CMK (cell line): ENCODE data around the gene RAD51B.
"Not testable (repeated sequence)": the region's sequence is repeated elsewhere in the genome, so short reads cannot be mapped to it uniquely, and the experiment has no call there.

Source experiments
- DNase-seq: peaks from one replicate; pipeline ENCODE4 v3.0.0-alpha.2; 2010; ENCODE audit warnings: low read depth

The RAD51B gene

GRCh38 chr14:67984274-67984673, 164.7 kb downstream of the RAD51B start:
- no peak for DNase-seq

- no peak for DNase-seq
Observed at GRCh38 chr14:67986131-67986841, 166.7 kb downstream of the RAD51B start.

DNA sequence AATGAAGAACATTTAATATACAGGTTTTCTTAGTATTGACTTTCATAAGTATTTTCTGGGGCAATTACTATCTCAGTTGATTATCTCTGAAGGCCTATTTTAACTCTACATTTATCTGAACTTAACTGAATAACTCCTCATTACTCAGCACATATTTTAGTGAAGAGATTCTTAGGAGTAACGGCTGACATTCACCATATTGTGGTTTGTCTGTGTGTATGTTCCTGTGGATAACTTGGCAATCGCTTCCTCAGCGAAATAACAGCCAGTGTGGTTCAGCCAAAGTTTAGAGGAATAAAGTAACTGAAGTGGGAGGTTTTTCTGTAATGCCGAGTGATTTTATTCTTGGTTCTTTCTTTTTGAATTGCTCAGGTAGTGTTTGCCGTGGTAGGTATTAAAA, 168.0 kb downstream of the RAD51B start:
- peak; percentile 47 for DNase-seq

DNA sequence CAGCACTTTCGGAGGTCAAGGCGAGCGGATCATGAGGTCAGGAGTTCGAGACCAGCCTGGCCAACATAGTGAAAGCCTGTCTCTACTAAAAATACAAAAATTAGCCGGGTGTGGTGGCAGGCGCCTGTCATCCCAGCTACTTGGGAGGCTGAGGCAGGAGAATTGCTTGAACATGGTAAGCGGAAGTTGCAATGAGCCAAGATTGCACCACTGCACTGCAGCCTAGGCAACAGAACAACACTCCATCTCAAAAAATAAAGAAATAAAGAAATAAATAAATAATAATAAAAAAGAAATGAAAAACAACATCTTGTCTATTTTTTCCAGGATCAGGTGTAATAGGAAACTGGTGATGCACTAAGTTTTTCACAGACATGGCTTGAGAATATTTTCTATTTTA, 168.6 kb downstream of the RAD51B start:
- DNase-seq: not testable (repeated sequence)

GRCh38 chr14:67990576-67990975, 171.0 kb downstream of the RAD51B start:
- DNase-seq: no peak

DNA sequence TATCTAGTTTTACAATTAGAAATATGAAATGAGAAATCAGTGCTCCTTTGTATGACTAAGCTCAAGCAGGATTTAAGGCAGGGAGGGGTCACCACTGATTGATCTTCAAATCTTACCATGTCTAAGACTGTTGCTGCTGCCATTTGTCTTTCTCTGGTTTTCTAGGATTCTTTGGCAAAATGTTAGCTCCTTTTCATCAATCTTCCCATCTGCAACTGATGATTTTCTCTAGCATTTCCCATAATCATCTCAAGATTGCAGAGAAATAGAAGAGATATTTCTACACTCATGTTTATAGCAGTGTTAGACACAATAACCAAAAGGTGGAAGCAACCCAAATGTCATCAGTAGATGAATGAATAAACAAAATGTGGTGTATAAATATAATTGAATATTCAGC, 175.0 kb downstream of the RAD51B start:
- DNase-seq: no peak

GRCh38 chr14:67996235-67996634, 176.7 kb downstream of the RAD51B start:
- no peak for DNase-seq

GRCh38 chr14:67998834-67999233, 179.3 kb downstream of the RAD51B start:
- no peak for DNase-seq

- no peak for DNase-seq
Observed at GRCh38 chr14:67999290-67999689, 179.7 kb downstream of the RAD51B start.

DNA sequence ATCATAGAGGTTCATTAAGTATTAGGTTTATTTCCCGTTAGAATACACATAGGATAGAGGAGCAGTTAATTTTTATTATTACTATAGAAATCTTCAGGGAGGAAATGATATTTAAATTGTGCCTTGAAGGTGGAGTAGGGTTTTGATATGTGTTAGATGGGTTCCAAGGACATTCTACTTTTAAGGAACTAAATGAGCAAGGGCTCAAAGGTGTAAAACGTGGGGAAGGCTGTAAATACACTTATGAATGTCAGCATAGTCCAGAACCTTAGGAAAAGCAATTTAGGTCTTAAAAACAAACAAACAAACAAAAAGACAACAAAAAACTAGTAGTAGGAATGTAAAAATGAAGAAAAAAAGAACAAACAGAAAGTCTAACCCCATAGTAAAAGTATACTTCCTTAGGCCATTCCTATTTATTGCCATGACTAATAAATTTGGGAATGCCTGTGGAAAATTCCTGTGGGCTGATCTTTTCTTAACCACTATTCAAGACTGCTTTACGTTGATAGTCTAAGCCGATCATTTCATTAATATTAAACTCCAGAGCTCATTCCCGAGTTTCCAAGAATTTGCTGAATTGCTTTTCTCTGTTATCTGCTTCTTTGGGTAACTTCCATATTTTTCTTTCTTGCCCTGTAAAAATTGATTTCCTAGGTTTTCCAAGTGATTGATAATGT, 180.3 kb downstream of the RAD51B start:
- no peak for DNase-seq

DNA sequence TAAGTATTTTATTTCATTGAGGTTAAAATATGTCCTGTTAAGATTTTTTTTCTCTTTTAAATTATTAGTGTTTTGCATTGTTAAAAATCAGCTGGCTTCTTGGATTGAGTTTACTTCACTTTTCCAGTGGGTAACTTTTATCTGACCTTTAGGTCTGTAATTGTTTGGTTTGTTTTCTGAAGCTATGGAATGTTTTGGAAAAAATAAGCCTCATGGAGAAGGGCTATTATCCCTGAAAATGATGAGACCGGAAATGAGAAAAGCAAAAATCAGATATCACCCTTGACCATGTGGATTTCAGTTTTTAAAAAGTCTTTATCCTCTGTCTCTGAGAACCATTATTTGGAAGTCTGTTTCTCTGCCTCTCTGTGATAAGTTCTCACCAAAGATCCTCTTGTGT, 180.9 kb downstream of the RAD51B start:
- no peak for DNase-seq

DNA sequence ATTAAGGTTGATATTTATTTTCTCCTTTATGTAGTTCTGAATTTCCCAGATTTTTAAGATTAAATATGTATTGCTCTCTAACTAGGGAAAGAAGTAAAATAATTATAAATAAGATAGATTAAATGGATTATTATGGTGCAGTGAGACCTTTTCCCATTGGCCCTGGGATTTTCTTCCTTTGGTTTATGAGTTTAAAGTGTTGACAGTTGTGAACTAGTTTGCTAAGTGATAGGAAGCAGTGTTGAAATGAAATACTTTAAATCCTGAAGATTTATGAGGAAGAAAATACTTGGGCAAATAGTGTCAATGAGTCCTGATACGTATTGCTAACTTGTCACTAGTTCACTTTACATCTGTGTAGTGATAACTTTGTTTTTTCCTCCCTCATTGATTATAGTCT, 188.9 kb downstream of the RAD51B start:
- no peak for DNase-seq

DNA sequence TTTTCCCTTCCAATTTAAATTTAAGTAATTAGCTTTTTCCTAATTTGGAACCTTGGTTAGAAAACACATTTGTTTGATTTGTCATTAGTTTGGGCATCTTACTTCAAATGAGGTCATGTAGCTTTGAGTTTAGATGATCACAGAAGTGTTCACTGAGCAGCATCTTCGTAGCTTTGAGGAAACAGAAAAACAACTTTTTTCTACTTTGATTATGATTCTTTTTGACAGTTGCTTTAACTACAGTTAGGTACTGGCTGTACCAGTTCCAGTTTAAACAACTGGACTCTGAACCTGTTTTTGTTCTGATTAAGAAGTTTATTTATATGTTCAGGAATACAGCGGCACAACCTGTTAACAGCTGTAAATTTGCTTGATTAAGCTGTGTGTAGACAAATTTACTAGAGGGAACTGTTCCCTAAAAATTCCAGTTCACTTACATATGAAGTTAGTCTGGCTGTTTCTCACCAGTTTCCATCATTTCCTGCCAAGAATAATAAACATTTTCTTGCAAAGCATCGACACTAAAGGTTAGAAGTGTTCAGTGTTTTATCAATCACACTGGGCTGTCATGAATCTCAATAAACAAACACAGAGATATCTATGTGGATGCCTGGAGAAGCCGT, 191.9 kb downstream of the RAD51B start:
- no peak for DNase-seq

DNA sequence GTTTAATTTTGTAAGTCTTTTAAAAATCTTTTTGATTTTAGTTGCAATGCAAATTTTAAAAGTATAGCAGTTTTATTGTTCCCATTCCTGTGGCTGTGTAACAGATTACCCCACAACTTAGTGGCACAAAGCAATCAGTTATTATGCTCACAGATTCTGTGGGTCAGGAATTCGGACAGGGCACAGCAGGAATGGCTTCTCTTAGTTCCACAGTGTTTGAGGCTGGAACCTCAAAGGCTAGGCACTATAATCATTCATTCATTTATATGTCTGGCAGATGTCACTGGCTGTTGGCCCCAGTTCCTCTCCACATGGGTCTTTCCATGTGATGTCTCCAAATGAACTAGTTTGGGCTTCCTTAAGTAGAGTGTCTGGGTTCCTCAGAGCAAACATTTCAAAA, 193.3 kb downstream of the RAD51B start:
- no peak for DNase-seq

DNA sequence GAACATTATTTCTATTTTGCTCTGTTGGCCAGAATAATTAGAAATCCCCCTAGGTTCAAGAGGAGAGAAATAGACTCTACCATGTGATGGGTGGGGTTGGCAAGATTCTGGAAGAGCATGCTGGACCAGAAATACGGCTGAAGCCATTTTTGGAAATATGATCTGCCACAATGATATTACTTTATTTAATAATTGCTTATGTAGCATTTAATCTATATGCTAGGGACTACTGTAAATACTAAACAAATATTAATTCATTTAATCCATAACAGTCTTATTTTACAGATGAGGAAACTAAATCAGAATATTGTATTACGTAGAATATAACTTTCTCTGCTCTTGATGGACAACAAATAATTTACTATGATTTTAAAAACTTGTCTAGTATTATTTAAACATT, 193.7 kb downstream of the RAD51B start:
- DNase-seq: no peak

- no peak for DNase-seq
Observed at GRCh38 chr14:68014771-68015170, 195.2 kb downstream of the RAD51B start.

DNA sequence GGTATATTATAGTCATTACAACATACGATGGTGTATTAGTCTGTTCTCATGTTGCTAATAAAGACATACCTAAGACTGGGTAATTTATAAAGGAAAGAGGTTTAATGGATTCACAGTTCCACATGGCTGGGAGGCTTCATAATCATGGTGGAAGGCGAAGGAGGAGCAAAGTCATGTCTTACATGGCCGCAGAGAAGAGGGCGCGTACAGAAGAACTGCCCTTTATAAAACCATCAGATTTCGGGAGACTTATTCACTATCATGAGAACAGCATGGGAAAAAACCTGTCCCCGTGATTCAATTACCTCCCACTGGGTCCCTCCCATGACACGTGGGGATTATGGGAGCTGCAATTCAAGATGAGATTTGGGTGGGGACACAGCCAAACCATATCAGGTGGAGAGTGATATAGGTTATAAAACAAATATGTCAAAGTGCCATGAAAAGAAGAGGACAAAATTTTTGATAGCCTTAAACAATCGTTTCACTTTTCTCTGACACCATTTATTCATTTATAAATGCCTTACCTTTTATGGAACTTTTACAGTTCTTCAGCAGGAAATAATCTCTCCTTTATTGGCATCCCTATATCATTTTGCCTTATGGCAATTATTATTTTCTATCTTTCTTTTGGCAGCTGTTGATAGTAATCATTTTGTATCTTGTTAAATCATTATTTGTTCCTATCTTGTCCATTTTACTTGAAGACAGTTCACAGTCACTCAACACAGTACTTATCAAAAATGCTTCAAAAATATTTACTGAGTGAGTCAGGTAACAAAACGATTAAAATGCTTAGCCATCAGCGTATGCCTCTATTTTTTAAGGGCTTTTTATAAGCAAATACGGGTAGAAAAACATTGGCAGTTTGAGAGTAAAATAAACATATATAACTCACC, 196.0 kb downstream of the RAD51B start:
- DNase-seq: no peak

DNA sequence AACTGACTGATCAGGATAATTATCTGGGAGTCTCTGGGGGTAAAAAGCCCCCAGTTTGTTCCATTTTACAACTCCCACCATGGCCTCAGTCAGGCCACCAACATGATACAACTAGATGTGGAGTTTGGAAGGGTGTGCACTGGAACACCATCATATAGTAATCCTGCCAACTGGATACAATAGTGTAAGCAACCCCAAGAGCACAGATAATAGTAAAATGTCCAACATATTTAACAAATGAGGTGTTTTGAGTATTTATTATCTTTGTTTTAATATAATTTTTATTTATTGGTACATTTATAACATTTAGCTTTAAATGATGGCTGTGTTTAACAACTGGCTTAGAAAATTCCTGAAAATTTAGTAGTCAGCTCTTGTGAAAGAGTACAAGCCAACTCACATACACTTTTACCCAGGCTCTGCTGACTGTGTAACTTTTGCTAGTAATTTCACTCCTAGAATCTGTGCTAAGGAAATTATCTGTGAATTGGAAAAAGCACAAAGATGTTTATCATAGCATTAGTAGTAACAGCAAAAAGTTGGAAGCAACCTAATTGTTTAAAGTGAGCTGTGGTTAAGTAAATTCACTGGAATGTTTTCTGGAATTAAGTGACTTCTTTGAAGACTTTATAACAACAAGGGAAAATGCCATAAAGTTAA, 196.8 kb downstream of the RAD51B start:
- DNase-seq: no peak

GRCh38 chr14:68018598-68018997, 199.0 kb downstream of the RAD51B start:
- no peak for DNase-seq

DNA sequence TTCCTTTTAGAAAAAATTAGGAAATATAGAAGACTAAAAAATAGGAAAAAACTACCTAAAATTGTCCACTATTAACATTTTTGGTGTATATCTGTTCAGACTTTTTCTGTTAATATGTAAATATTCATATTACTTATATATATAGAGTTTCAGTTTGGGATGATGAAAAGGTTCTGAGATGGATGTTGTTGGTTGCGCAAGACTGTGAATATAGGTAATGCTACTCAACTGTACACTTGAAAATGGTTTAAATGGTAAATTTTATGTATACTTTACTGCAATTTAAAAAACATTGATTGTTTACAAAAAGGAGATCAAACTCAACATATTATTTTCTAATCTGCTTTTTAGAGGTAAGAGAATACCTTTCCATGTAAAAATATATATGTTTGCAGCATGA, 200.9 kb downstream of the RAD51B start:
- no peak for DNase-seq

GRCh38 chr14:68020999-68021663, 201.6 kb downstream of the RAD51B start:
- no peak for DNase-seq
